NCI-H1105 treated with DMSO at 0.1 percent for 48 hours (cell line): ENCODE data around the gene STEAP4.
A peak's percentile ranks its signal among the peaks of the same experiment; 100 is the strongest.
"Not testable (repeated sequence)": the region's sequence is repeated elsewhere in the genome, so short reads cannot be mapped to it uniquely, and the experiment has no call there.

Experiments
- DNase-seq: peaks from one replicate; lab custom pipeline; 2025; lab: John Stamatoyannopoulos, UW

Gene STEAP4

GRCh38 chr7:88268051-88268450 is 38.6 kb downstream of the STEAP4 start:
- DNase-seq, result no peak

- DNase-seq, result no peak
Observed at GRCh38 chr7:88267421-88267820, 39.3 kb downstream of the STEAP4 start.

GRCh38 chr7:88264987-88265386 is 41.7 kb downstream of the STEAP4 start:
- not testable (repeated sequence) for DNase-seq

- DNase-seq, result no peak
Observed at GRCh38 chr7:88262562-88262961, 44.1 kb downstream of the STEAP4 start.

GRCh38 chr7:88260719-88261118 is 46.0 kb downstream of the STEAP4 start:
- DNase-seq, result no peak

GRCh38 chr7:88259656-88260380 is 46.9 kb downstream of the STEAP4 start:
- DNase-seq, result no peak

GRCh38 chr7:88258296-88258695 is 48.4 kb downstream of the STEAP4 start:
- not testable (repeated sequence) for DNase-seq

- DNase-seq, result no peak
Observed at GRCh38 chr7:88256906-88257305, 49.8 kb downstream of the STEAP4 start.

- no peak for DNase-seq
Observed at GRCh38 chr7:88254721-88255424, 51.8 kb downstream of the STEAP4 start.

GRCh38 chr7:88253640-88254039 is 53.1 kb downstream of the STEAP4 start:
- no peak for DNase-seq

- DNase-seq, result no peak
Observed at GRCh38 chr7:88244258-88244657, 62.4 kb downstream of the STEAP4 start.

- DNase-seq, result peak; percentile 68
Observed at GRCh38 chr7:88243345-88243909, 63.3 kb downstream of the STEAP4 start.

GRCh38 chr7:88239852-88240251 is 66.8 kb downstream of the STEAP4 start:
- no peak for DNase-seq

- DNase-seq, result no peak
Observed at GRCh38 chr7:88233828-88234227, 72.9 kb downstream of the STEAP4 start.

GRCh38 chr7:88230646-88231045 is 76.0 kb downstream of the STEAP4 start:
- DNase-seq, result no peak

GRCh38 chr7:88229302-88229995 is 77.2 kb downstream of the STEAP4 start:
- DNase-seq, result no peak

- DNase-seq, result no peak
Observed at GRCh38 chr7:88226886-88227516, 79.7 kb downstream of the STEAP4 start.

GRCh38 chr7:88226201-88226600 is 80.5 kb downstream of the STEAP4 start:
- no peak for DNase-seq

- DNase-seq, result no peak
Observed at GRCh38 chr7:88224601-88225275, 82.0 kb downstream of the STEAP4 start.

- no peak for DNase-seq
Observed at GRCh38 chr7:88223265-88223664, 83.4 kb downstream of the STEAP4 start.
